GM21619 (cell line): ENCODE results near the gene ACP6.
"Not testable (repeated sequence)": the region's sequence is repeated elsewhere in the genome, so short reads cannot be mapped to it uniquely, and the experiment has no call there.

Experiments used
- ATAC-seq: cut with Tn5 transposase; IDR thresholded peaks from one replicate; pipeline ENCODE4 v1.9.1; 2021; ENCODE audit not compliant: unreplicated experiment

The ACP6 gene

DNA sequence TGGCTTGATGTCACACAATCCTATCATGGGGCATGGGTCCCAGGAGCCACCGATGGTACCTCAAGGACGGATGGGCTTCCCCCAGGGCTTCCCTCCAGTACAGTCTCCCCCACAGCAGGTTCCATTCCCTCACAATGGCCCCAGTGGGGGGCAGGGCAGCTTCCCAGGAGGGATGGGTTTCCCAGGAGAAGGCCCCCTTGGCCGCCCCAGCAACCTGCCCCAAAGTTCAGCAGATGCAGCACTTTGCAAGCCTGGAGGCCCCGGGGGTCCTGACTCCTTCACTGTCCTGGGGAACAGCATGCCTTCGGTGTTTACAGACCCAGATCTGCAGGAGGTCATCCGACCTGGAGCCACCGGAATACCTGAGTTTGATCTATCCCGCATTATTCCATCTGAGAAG lies 46.3 kb downstream of the ACP6 start:
- no peak for ATAC-seq

DNA sequence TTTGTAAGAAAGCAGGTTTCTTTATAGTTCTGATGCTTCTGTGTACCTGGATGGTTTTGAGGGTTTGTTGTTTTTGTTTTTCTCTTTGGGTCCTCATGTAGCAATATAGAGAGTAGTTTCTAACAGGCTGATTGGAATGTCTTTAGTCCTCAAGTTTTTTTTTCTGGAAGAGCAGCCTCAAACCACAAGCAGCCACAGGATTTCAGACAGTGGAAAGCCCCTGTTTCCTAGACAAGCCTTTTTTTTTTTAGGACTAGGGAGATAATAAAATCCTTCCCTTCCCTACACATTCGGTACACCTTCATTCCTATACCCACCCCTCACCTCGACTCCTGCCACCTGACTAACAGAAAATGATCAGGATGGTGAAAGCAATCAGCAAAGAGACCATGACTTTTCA lies 47.6 kb downstream of the ACP6 start:
- no peak for ATAC-seq

DNA sequence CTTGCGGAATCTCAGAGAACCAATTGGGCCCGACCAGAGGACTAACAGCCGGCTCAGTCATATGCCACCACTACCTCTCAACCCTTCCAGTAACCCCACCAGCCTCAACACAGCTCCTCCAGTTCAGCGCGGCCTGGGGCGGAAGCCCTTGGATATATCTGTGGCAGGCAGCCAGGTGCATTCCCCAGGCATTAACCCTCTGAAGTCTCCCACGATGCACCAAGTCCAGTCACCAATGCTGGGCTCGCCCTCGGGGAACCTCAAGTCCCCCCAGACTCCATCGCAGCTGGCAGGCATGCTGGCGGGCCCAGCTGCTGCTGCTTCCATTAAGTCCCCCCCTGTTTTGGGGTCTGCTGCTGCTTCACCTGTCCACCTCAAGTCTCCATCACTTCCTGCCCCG lies 49.8 kb downstream of the ACP6 start:
- ATAC-seq: no peak

DNA sequence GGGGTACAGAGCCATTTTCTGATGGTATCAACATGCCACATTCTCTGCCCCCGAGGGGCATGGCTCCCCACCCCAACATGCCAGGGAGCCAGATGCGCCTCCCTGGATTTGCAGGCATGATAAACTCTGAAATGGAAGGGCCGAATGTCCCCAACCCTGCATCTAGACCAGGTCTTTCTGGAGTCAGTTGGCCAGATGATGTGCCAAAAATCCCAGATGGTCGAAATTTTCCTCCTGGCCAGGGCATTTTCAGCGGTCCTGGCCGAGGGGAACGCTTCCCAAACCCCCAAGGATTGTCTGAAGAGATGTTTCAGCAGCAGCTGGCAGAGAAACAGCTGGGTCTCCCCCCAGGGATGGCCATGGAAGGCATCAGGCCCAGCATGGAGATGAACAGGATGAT lies 50.6 kb downstream of the ACP6 start:
- no peak for ATAC-seq

DNA sequence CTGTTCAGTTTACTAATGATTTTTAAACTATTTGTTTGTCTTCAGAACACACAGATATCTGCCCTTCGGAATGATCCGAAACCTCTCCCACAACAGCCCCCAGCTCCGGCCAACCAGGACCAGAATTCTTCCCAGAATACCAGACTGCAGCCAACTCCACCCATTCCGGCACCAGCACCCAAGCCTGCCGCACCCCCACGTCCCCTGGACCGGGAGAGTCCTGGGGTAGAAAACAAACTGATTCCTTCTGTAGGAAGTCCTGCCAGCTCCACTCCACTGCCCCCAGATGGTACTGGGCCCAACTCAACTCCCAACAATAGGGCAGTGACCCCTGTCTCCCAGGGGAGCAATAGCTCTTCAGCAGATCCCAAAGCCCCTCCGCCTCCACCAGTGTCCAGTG lies 51.6 kb downstream of the ACP6 start:
- ATAC-seq: no peak

DNA sequence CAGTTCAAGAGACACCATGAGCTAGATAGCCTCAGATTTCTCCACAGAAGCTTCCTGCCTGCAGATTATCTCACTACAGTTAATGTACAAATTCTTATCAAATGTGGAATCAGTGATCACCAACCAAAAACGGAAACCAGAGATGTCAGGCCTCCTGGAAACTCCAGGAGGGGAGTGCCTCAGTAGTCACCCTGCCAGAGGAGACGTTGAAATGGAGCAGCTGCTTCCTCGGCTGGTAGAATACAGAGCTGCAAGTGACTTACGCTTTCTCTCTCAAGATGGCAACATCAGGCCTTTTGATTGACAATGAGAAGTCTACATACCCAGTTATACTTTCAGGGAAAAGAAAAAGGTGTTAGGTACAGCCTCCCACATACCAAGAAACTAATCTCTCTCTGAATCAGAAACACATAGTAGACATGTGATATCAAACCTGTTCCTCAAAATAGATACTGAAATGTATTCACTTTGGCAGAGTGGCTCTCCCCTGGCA lies 52.2 kb downstream of the ACP6 start:
- ATAC-seq: no peak

DNA sequence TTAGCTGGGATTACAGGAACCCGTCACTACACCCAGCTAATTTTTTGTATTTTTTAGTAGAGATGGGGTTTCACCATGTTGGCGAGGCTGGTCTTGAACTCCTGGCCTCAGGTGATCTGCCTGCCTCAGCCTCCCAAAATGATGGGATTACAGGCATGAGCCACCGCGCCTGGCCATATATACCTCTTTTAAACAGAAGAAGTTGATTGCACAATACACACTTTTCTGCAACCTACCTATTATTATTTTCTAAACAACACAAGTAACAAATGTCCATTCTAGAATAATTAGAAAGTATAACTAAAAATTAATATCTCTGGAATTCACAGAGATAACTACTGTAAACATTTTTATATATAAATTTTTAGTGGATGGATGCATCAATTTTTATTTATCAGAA lies 55.4 kb downstream of the ACP6 start:
- not testable (repeated sequence) for ATAC-seq

DNA sequence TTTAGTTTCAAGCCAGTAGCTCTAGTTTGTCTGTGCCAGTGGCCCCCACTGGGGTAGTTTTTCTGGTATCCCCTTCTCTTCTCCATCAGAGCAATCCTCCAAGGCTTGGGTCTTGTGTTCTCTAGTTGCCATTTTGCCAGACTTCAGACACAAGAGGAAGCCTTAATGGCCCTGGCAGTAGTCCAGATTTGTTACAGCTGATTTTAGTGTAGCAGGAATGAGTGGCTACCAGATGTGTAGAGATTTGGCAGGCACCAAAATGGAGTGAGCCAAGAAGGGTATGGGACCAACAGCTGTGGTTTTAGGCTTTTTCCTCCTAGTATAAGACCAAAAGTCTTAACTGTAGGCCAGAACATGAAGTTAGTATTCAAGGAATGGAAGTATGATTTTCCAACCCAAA lies 56.8 kb downstream of the ACP6 start:
- ATAC-seq: no peak

DNA sequence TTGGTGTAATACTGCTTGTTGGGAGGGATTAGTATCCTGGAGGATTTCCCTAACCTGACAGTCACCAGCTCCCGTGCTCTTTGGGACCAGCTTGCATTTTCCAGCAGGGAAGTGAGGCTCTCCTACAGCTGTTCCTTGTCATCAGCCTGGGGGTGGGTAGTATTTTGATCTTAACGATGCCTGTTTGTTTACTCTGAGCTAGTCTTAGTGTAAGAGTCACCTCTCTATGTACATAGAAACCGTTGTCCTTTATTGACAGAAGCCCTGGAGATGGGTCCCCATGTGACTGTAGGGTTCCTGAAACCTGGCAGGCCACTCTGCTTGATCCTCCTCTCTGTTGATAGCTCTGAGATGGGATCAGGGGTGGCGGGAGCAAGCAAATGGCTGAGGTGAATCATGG lies 58.0 kb downstream of the ACP6 start:
- no peak for ATAC-seq

DNA sequence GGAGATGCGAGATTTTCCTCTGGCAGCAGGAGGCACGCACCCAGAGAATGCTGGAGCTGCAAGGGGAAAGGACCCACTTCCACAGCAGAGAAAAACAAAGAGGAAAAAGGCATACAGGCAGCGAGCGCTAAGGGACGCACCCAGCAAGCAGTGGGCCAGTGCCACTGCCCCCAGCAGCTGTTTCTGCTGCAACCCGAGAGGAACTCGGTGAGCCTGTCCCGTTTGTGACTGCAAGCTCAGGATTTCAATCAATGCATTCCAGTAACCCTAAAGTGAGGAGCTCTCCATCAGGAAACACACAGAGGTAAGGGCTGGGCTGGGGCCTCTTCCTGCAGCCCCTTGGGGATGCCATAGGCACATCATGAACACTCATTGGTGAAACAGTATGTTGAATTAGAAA lies 58.7 kb downstream of the ACP6 start:
- no peak for ATAC-seq

DNA sequence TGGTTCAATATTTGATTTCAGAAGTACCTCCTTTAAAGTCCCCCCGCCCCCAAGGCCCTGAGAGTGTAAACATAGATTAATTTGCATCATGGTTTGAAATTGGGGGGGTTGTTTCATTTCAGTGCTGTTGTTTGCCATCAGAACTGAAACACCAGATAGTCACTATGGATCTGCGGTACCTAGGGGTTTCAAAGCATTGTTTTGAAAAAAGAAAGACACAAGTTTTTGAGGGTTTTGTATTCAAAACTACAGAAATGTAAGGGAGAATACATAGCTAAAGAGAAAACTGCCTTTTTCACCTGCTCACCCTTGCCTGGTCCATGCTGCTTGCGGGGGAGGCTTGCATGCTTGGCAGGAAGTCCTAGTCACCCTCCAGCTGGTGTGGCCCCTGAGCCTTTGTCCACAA lies 59.3 kb downstream of the ACP6 start:
- ATAC-seq: peak; percentile 74

DNA sequence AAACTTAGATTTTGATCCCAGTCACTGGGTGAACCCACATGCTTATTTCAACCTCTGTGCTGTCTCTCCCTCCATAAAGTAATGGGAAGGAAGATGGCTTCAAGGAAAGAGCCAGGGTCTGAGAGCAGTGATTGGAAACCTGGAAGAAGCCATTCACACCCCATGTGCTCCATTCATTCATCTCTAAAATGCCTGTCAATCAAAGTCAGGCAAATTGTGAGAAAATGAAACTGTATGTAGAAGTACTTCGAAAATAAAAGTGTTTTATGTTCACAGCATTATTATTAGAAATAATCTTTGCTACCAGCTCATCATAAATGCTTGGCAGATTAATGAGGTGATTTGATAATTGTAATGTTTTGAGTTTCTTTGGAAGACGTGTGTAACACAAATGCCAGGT lies 61.0 kb downstream of the ACP6 start:
- no peak for ATAC-seq

DNA sequence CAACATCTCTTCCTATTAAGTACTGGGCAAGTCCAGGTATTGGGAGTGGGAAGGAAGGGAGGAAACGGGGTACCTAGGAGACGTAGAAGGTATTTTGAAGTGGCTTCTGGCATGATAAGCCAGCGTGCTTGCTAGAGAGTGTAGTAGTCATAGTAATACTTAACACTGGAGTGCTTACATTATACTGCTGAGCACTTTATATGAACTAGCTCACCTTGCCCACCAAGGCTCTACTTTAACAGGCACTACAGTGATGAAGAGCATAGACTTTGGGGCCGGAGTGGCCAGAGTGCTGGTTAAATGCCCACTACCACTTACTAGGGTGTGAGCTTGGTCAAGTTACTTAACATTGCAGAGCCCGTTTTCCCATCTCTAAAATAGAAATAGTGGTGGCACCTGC lies 61.7 kb downstream of the ACP6 start:
- no peak for ATAC-seq

DNA sequence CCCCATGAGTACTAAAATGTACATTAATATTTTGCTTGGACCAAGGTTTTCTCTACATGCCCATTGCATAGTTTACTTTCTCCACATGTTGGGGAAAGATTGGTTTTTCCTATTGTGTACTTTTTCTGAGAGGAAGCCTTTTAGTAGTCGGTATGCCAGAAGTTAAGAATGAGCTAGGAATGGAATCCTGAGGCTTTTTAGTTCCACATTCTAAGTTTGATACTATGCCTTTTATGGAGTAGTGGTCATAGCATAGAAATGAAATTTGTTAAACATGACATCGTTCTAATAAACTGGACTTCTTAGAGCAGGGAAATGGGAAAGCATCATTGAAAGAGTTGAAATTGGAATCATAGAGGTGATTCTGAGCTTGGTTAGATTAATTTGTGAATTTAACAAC lies 64.7 kb downstream of the ACP6 start:
- no peak for ATAC-seq

DNA sequence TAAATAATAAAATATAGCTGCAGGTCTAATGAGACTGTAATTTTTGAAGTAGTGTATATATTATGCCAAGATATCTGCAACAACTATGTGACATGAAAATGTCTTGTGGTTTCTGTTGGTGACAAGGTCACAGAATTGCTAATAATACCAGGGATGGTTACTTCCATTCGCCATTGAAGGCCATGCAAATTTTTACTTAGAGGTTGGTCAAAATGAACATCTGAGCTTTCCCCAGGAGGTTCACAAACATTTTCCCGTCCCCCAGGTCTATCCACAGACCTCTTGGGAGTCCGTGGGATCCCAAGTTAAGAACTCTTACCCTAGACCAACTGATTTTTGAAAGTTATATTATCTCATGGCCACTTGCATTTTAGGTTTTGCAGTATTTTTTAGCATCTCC lies 66.3 kb downstream of the ACP6 start:
- no peak for ATAC-seq

DNA sequence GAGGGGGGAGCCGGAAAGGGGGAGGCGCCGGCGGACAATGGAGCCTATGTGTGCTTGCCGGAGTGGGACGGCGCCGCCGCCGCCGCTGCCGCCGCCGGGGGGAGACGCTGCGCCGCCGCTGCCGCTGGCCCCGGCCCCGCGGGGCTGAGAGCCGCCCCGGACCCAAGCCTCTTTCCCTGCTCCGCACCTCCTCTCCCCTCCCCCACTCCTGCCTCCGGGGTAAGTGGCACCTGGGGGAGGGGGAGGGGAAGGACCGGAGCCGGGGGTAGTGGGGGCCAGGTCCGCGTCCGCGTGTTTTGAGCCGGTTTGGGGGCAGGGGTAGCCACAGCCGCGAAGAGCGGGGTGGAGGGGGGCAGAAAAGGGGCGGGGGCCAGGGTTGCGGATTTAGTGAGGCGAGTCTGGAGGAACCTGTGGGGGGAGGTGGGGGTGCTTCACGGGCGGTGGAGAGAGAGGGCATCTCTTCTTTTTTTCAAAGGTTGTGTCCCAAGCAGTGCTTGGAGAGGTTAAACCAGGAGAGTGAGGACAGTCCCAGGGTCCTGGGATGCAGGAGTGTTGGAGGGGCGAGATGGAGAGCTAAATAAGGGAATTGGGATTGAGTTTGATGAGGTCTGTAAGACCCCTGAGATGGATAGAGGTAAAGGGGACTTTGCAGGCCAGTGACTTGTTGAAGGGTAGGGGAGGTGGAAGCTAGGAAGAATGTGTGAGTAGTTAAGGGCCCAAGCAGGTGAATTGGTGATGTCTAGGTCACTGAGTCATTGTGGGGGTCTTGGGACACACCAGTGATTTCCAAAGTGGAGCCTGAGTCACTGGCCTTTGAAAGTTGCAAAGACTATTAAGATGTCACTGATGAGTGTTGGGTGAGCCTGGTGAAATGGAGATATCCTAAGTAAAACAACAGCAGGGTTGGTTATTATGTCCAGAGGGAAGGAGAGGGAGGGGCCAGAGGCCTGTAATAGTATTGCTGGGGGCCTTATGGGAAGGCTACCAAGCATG lies 69.9 kb downstream of the ACP6 start:
- no peak for ATAC-seq

DNA sequence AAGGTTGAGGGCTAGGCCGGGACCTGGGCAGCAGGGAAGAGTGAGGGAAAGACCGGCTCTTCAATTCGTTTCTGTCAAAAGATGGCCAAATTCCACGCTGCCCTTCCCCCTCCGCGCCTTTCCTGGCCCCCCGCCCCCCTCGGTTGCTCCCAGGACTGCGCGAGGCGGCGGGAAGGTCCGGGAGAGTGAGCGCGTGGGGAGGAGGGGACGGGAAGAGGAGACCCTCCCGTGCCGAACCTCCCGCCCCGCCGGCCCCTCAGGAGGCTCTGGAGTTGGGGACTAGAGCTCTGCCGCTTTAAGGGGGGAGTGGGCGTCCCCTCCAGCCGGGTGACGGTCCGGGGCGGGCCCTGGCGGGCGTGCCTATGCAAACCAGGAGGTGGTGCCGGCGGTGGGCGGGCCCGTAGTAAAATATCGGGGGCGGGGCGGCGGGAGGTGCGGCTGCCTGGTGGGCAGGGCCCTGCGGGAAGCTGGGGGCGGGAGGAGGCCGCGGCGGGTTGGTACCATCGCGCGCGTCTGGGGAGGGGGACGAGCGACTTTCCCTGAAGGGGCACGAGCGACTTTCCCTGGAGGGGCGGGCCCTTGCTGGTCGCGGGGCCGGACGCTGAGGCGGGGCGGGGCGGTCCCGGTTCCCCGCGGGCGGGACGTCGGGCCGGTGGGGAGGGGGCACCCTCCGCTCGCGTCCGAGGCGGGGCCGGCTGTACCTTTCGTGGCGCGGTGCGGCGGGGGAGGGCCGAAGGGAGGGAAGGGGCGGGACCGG lies 70.8 kb downstream of the ACP6 start:
- peak; percentile 71 for ATAC-seq

DNA sequence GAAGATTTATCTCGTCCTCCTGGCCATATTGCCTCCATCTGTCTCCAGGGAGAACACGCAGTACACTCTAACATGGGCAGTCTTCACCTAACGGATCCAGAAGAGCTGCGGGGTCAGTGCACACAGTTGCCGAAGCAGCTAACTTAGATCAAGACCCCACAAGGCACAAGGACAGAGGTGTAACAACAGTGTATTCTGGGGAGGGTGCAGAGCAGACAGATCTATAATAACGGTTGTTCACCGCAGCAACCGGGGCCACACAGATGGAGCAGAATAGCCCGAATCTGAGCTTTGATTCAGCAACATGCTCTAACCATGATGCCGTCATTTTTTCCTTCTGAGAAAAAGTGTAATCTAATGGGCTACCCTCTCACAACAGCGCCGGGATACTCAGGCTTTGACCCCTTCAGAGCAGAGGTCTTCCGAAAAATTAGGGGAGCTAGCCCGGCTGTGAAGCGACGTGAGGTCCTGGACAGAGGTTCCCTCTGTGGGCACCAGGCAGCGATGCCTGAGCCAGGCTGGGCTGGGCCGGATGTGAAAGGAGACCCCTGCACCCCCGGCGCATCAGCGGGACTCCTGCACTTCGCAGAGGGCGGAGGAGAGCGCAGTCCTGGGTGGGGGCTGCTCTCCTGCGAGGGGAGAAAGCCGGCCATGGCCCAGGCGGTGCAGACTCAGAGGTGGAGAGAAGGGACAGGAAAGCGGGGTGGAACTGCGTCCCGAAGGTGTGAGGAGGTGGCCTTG lies 71.5 kb downstream of the ACP6 start:
- peak; percentile 16 for ATAC-seq

DNA sequence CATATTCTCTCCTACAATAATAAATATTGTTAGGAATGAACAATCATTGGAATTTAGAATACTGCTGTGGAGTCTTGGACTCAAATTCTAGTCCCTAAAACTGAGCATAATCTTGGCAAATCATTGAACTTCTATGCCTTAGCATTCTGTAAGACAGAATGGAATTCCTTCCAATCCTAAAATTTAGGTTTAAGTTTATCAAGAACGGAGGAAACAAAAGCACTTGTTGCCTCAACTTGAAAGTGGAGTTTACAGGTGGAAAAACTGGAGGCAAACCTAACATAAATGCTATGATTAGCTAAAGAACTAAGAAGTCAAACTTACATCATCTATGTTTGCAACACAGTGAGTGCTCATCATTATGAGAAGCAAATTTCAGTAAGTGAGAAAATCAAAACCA lies 73.3 kb downstream of the ACP6 start:
- ATAC-seq: no peak
